GM12878 (cell line): ENCODE data around the gene NPAS3. TPM values are rescaled to one million over a fixed set of nuclear protein-coding genes. Genes with fewer than 3 reads are reported as not detected.

Source experiments
- ATAC-seq: fragments of 200-7000 bp; cut with Tn5 transposase; 3 replicates; pipeline ENCODE4 v1.9.1; 2020; ENCODE audit warnings: mild to moderate bottlenecking, moderate library complexity
- BruUV-seq: library from RNA; stranded (reverse); fragments of 400-500 nt; replicated peaks from 2 replicates; lab custom pipeline; 2021; lab: Mats Ljungman, UMichigan
- CTCF ChIA-PET: fragments of 300-600 bp; sonication (Branson Sonifier 250); formaldehyde crosslinking; extraction: SDS; loops from one replicate; lab custom pipeline; 2021; ENCODE audit warnings: inconsistent platforms; lab: Yijun Ruan, JAX
- POLR2A ChIA-PET: fragments of 350-600 bp; formaldehyde crosslinking; extraction: SDS; loops from one replicate; lab custom pipeline; 2021; ENCODE audit warnings: inconsistent platforms; lab: Charles Lee
- RAD21 ChIA-PET: fragments of 300-600 bp; sonication (Branson Sonifier 250); formaldehyde crosslinking; loops from one replicate; lab custom pipeline; 2023; ENCODE audit warnings: antibody characterized with exemption; ENCODE audit not compliant: unreplicated experiment; lab: Charles Lee
- SMC1A ChIA-PET: fragments of 300-600 bp; sonication (Branson Sonifier 250); formaldehyde crosslinking; loops from one replicate; lab custom pipeline; 2023; ENCODE audit not compliant: unreplicated experiment, uncharacterized antibody; lab: Charles Lee
- DNase-seq: peaks from one replicate; pipeline ENCODE4 v3.0.0-alpha.2; 2011; ENCODE audit warnings: low read depth, low spot score
- FAIRE-seq: peaks from 3 replicates; lab custom pipeline; 2011; peaks lifted over from hg19 to GRCh38; lab: Jason Lieb, UNC
- H2AFZ ChIP-seq: 2 replicates; pipeline ENCODE4 v1.6.0; 2011; ENCODE audit warnings: low read depth, low read length, control low read depth; ENCODE audit not compliant: control insufficient read depth
- H3K27ac ChIP-seq: 2 replicates; pipeline ENCODE4 v1.5.1; 2011; ENCODE audit warnings: control low read depth; ENCODE audit not compliant: control insufficient read depth, insufficient read depth
- H3K27me3 ChIP-seq, 2 experiments: replicated peaks in 1 of 2; 2 replicates each; pipeline versions ENCODE4 v1.6.0 to v1.6.1; 2011; ENCODE audit warnings: low read length in 1 of 2; ENCODE audit not compliant: control insufficient read depth in 2 of 2, insufficient read depth in 2 of 2
- H3K36me3 ChIP-seq, 2 experiments: 2 replicates each; pipeline ENCODE4 v1.5.1; 2011; ENCODE audit warnings: low read length in 1 of 2; ENCODE audit not compliant: control insufficient read depth in 2 of 2, insufficient read depth in 2 of 2
- H3K4me1 ChIP-seq: 2 replicates; pipeline ENCODE4 v1.6.1; 2011; ENCODE audit warnings: mild to moderate bottlenecking, low read length, moderate library complexity, mixed read lengths; ENCODE audit not compliant: control insufficient read depth, insufficient read depth
- H3K4me2 ChIP-seq: 2 replicates; pipeline ENCODE4 v1.6.0; 2011; ENCODE audit warnings: control low read depth; ENCODE audit not compliant: control insufficient read depth, insufficient read depth
- H3K4me3 ChIP-seq: fragments of 200-600 bp; sonication (generic); 2 replicates; pipeline ENCODE4 v1.5.1; 2016
- H3K79me2 ChIP-seq: 2 replicates; pipeline ENCODE4 v1.6.0; 2011; ENCODE audit warnings: low read length; ENCODE audit not compliant: control insufficient read depth, insufficient read depth
- H3K9ac ChIP-seq: 2 replicates; pipeline ENCODE4 v1.8.0; 2011; ENCODE audit warnings: low read length, control low read depth, mixed read lengths; ENCODE audit not compliant: control insufficient read depth, insufficient read depth
- H3K9me3 ChIP-seq: replicated peaks from 3 replicates; pipeline ENCODE4 v1.5.1; 2011; ENCODE audit warnings: mild to moderate bottlenecking, low read length; ENCODE audit not compliant: control insufficient read depth, insufficient read depth
- H4K20me1 ChIP-seq: 2 replicates; pipeline ENCODE4 v1.6.0; 2011; ENCODE audit not compliant: control insufficient read depth, insufficient read depth
- HDAC6 ChIP-seq: fragments of 200-600 bp; sonication (generic); IDR thresholded peaks from one replicate; pipeline ENCODE4 v1.8.0; 2017; ENCODE audit warnings: antibody characterized with exemption; ENCODE audit not compliant: unreplicated experiment
- IRF4 ChIP-seq: IDR thresholded peaks from 2 replicates; pipeline ENCODE4 v1.6.1; 2011; ENCODE audit warnings: low read depth, low read length
- PRDM15 ChIP-seq: fragments of 450-650 bp; formaldehyde crosslinking; IDR thresholded peaks from 2 replicates; pipeline ENCODE4 v1.4.0; 2020; ENCODE audit warnings: mild to moderate bottlenecking, moderate library complexity
- ZBED1 ChIP-seq: IDR thresholded peaks from 2 replicates; pipeline ENCODE4 v1.6.1; 2016; ENCODE audit warnings: borderline replicate concordance
- ZSCAN29 ChIP-seq: fragments of 450-650 bp; IDR thresholded peaks from 2 replicates; pipeline ENCODE4 v1.6.1; 2017; ENCODE audit warnings: mild to moderate bottlenecking, moderate library complexity
- WGBS: methylation state at CpG from one replicate; pipeline ENCODE4 v1.1.6; 2016; ENCODE audit warnings: low lambda C conversion rate; ENCODE audit not compliant: insufficient replicate concordance, insufficient coverage; ENCODE audit errors: missing lambda C conversion rate; 5-methylcytosine and 5-hydroxymethylcytosine counted together
- in situ Hi-C: fragments of 300-500 bp; cut with MboI; formaldehyde crosslinking; loops from 9 replicates; pipeline ENCODE4 v1.14.3; 2018; ENCODE audit warnings: mixed read lengths
- intact Hi-C: fragments of 100-400 bp; cut with micrococcal nuclease; formaldehyde crosslinking; loops from one replicate; pipeline ENCODE4 v1.14.2; 2022; ENCODE audit not compliant: unreplicated experiment
- polyA plus RNA-seq, 11 experiments: library from polyadenylated mRNA; depleted of rRNA in 4 of 11; unstranded in 6 of 11; stranded (reverse) in 5 of 11; fragments of >200 nt; fragmentation: Nextera tagmentation in 4 of 11; fragmentation: Illumina TruSeq in 1 of 11; extraction: Ambion mirVana in 4 of 11; extraction: Trizol in 1 of 11; gene quantifications; 1 replicate in 1 of 11; 2 replicates in 10 of 11; pipeline versions ENCODE4 v1.2.1 to v1.2.3, GENCODE V29; 2011 to 2016; ENCODE audit warnings: inconsistent platforms in 2 of 11, missing spikeins in 2 of 11, low read depth in 1 of 11
- total RNA-seq, 4 experiments: library from RNA; depleted of rRNA in 3 of 4; stranded (reverse); fragments of >200 nt in 3 of 4; fragmentation: Illumina TruSeq in 1 of 4; extraction: Trizol in 1 of 4; gene quantifications; 2 replicates each; pipeline versions ENCODE4 v1.2.1 to v1.2.3, GENCODE V29; 2013 to 2021

NPAS3 gene
- total and polyA plus RNA-seq, 10 of the 15 experiments (the other 5 are each of a cell fraction or from before 2014, with no cell fraction given), result under 0.01 to 2.7 (median 0.03) TPM; not detected in 6

GRCh38 chr14:32947081-32947480 lies 8.4 kb downstream of the NPAS3 start:
- Histone ChIP-seq H4K20me1 (no peaks in the 10 kb centered on the region), H3K27me3 (no peaks in the 10 kb centered on the region), H3K4me2 (no peak overlapping the region), H3K79me2 (no peaks in the 10 kb centered on the region), H3K9me3 (no peaks in the 10 kb centered on the region), H3K27ac (no peak overlapping the region), H3K9ac (no peak overlapping the region), H2AFZ (no peak overlapping the region), H3K36me3 (no peaks in the 10 kb centered on the region), H3K4me1 (no peaks in the 10 kb centered on the region), H3K4me3 (no peak overlapping the region)
- DNase-seq (no peak), ATAC-seq (no peak), FAIRE-seq (no peak)
- TF ChIP-seq ZBED1, result no peak
- no peak for TF ChIP-seq IRF4
- TF ChIP-seq ZSCAN29, result no peak
- TF ChIP-seq PRDM15 (CRISPR knock-in tag), result no peak
- no peak for TF ChIP-seq HDAC6
- POLR2A ChIA-PET, result no interaction called here
- SMC1A ChIA-PET, result no interaction called here
- RAD21 ChIA-PET, result no interaction called here
- intact Hi-C loops (no loop called here), in situ Hi-C loops (no loop called here)
- 42% methylated on average over 1 of the region's 1 CpG for WGBS
- CTCF ChIA-PET, result no interaction called here
- no TSS peak for BruUV-seq
